KMS-11 (cell line): Measurements from ENCODE around the gene MROH7.

ENCODE experiments used
- H2AFZ ChIP-seq: fragments of 200-600 bp; sonication (generic); 2 replicates; pipeline ENCODE4 v1.6.1; 2016; ENCODE audit warnings: antibody characterized with exemption, mixed run types, low read depth
- H3K27ac ChIP-seq: fragments of 200-600 bp; sonication (generic); 2 replicates; pipeline ENCODE4 v1.6.1; 2016; ENCODE audit warnings: mild to moderate bottlenecking, mixed run types
- H3K27me3 ChIP-seq: fragments of 200-600 bp; sonication (generic); 2 replicates; pipeline ENCODE4 v1.6.1; 2017; ENCODE audit warnings: mild to moderate bottlenecking, low read depth, mixed run types, moderate library complexity; ENCODE audit not compliant: insufficient read depth
- H3K36me3 ChIP-seq: fragments of 200-600 bp; sonication (generic); 2 replicates; pipeline ENCODE4 v1.6.1; 2017; ENCODE audit warnings: mild to moderate bottlenecking, mixed run types; ENCODE audit not compliant: insufficient read depth
- H3K4me1 ChIP-seq: fragments of 200-600 bp; sonication (generic); 2 replicates; pipeline ENCODE4 v1.6.1; 2016; ENCODE audit warnings: mild to moderate bottlenecking, low read depth, mixed run types; ENCODE audit not compliant: poor library complexity, severe bottlenecking
- H3K4me2 ChIP-seq: fragments of 200-600 bp; sonication (generic); 2 replicates; pipeline ENCODE4 v1.7.0; 2016; ENCODE audit warnings: mild to moderate bottlenecking, mixed run types
- H3K4me3 ChIP-seq: fragments of 200-600 bp; sonication (generic); IDR thresholded peaks from 2 replicates; pipeline ENCODE4 v1.6.1; 2017; ENCODE audit warnings: low read depth, low read length, mixed read lengths; ENCODE audit not compliant: insufficient read depth
- H3K79me2 ChIP-seq: fragments of 200-600 bp; sonication (generic); 2 replicates; pipeline ENCODE4 v1.6.1; 2016; ENCODE audit warnings: low read depth, mixed run types; ENCODE audit not compliant: insufficient read depth
- H3K9ac ChIP-seq: fragments of 200-600 bp; sonication (generic); 2 replicates; pipeline ENCODE4 v1.6.1; 2016; ENCODE audit warnings: mild to moderate bottlenecking, mixed run types
- H4K20me1 ChIP-seq: fragments of 200-600 bp; sonication (generic); 2 replicates; pipeline ENCODE4 v1.6.1; 2016; ENCODE audit warnings: mild to moderate bottlenecking, mixed run types; ENCODE audit not compliant: insufficient read depth
- TF ChIP-seq, protein P1 (sequence below): fragments of 200-600 bp; sonication (generic); conservative IDR thresholded peaks from 2 replicates; pipeline ENCODE4 v1.6.1; 2017; ENCODE audit warnings: low read depth, mild to moderate bottlenecking, antibody characterized with exemption, low read length, moderate library complexity, mixed read lengths

Gene MROH7

DNA sequence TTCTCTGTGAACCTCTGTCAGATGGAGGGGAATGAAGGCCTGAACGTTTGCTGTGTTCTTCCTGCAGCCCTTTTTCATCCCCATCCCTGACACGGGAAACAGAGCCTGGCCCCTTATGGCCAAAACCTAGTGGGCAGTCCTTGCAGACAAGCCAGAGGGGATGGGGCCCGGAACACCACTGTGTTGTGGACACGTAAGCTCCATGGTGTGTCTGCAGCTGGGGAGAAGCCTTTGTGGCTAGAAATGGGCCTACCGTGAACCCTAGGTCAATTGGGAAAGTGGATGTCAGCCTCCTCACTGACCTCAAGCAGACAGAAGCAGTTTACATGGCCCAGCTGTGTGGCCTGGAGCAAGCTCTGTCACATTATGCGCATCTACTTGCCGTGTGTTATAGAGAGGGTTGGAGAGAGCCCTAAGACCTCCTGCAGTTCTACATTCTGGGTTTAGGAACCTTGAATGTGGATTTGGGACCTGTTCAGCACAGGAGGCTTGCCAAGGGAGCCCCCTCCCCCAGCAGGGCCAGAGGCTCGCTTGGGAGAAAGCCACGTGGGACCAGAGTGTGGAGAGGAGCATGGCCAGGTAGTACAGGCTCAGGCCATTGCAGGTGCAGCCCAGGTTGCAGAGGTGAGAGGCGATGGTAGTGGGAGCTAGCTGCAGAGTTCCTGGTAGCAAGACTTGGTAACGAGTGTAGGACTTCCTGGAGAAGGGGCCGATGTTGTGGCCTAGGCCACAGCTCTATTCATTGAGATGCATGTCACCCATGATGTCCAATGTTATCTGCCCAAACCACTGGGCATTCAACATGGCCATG, 102.0 kb downstream of the MROH7 start:
- Histone ChIP-seq H4K20me1 (no peaks in the 10 kb centered on the region), H3K27ac (no peak overlapping the region), H3K4me1 (no peaks in the 10 kb centered on the region), H3K27me3 (no peaks in the 10 kb centered on the region), H2AFZ (no peak overlapping the region), H3K4me2 (no peak overlapping the region), H3K79me2 (no peaks in the 10 kb centered on the region), H3K9ac (no peak overlapping the region), H3K4me3 (no peak overlapping the region), H3K36me3 (no peaks in the 10 kb centered on the region)
- TF ChIP-seq, protein P1, sequence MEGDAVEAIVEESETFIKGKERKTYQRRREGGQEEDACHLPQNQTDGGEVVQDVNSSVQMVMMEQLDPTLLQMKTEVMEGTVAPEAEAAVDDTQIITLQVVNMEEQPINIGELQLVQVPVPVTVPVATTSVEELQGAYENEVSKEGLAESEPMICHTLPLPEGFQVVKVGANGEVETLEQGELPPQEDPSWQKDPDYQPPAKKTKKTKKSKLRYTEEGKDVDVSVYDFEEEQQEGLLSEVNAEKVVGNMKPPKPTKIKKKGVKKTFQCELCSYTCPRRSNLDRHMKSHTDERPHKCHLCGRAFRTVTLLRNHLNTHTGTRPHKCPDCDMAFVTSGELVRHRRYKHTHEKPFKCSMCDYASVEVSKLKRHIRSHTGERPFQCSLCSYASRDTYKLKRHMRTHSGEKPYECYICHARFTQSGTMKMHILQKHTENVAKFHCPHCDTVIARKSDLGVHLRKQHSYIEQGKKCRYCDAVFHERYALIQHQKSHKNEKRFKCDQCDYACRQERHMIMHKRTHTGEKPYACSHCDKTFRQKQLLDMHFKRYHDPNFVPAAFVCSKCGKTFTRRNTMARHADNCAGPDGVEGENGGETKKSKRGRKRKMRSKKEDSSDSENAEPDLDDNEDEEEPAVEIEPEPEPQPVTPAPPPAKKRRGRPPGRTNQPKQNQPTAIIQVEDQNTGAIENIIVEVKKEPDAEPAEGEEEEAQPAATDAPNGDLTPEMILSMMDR: no peak

DNA sequence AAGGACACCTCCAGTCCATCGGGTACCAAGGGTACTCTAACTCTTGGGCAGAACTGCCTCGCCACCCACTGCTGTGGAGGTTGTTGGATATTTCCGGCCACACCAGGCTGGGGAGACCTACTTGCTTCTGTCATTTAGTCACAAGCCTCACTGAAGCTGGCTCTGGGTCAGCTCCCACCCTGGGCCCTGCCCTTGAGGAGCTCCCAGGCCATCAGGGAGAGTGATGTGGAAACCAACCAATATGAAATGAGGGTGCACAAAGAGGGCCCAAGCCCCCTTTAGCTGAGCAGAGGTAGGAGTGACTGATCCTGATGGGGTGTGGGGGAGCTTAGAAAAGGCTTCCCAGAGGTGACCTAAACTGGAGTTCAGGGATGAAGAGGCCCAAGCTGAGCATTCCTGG, 103.1 kb downstream of the MROH7 start:
- H3K9ac ChIP-seq: no peak overlapping the region
- no peaks in the 10 kb centered on the region for H3K36me3 ChIP-seq
- no peaks in the 10 kb centered on the region for H3K79me2 ChIP-seq
- H4K20me1 ChIP-seq: no peaks in the 10 kb centered on the region
- no peak overlapping the region for H3K27ac ChIP-seq
- no peak overlapping the region for H3K4me2 ChIP-seq
- TF ChIP-seq, protein P1: no peak
- no peaks in the 10 kb centered on the region for H3K27me3 ChIP-seq
- no peaks in the 10 kb centered on the region for H3K4me1 ChIP-seq
- no peak overlapping the region for H3K4me3 ChIP-seq
- H2AFZ ChIP-seq: no peak overlapping the region

DNA sequence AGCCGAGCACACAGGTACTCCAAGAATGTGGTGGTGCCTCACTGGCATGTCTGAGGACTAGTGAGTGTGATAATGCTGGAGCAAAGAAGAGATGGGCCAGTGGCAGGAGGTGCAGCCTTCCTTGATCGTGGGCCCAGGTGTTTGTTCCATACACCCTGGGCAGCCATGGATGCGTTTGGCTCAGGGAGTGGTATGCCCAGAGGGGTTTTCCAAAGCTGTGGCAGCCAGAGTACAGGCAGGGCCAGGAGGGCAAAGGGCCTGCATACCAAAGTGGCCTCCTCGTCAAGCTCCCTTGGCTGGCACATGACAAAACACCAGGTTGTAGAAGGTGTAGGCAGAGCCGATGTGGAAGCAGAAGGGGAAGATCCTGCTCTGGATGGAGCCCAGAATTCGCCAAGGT, 103.7 kb downstream of the MROH7 start:
- Histone ChIP-seq H3K4me1 (no peaks in the 10 kb centered on the region), H4K20me1 (no peaks in the 10 kb centered on the region), H3K9ac (no peak overlapping the region), H3K79me2 (no peaks in the 10 kb centered on the region), H2AFZ (no peak overlapping the region), H3K36me3 (no peaks in the 10 kb centered on the region), H3K4me3 (no peak overlapping the region), H3K27ac (no peak overlapping the region), H3K27me3 (no peaks in the 10 kb centered on the region), H3K4me2 (no peak overlapping the region)
- TF ChIP-seq, protein P1: no peak

DNA sequence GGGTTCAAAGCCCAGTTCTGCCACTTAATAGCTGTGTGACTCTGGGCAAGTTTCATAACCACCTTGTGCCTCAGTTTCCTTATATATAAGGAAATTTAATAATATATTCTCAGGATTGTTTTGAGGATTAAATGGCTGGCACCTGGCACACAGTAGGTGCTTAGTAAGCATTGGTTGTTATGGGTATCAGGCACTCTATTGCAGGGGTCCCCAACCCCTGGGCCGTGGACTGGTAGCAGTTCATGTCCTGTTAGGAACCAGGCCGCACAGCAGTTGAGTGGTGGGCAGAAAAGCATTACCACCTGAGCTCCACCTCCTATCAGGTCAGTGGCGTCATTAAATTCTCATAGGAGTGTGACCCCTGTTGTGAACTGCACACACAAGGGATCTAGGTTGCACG, 104.3 kb downstream of the MROH7 start:
- Histone ChIP-seq H3K36me3 (no peaks in the 10 kb centered on the region), H2AFZ (no peak overlapping the region), H3K4me1 (no peaks in the 10 kb centered on the region), H3K9ac (no peak overlapping the region), H3K27me3 (no peaks in the 10 kb centered on the region), H4K20me1 (no peaks in the 10 kb centered on the region), H3K79me2 (no peaks in the 10 kb centered on the region), H3K4me2 (no peak overlapping the region), H3K27ac (no peak overlapping the region), H3K4me3 (no peak overlapping the region)
- TF ChIP-seq, protein P1: no peak
